8988T (cell line): ENCODE data around the gene CHN2.
"Not testable (repeated sequence)": the region's sequence is repeated elsewhere in the genome, so short reads cannot be mapped to it uniquely, and the experiment has no call there.

ENCODE experiments used
- DNase-seq: peaks from one replicate; pipeline ENCODE4 v3.0.0; 2011

Gene CHN2

GRCh38 chr7:29190349-29191045 lies 4.1 kb upstream of the CHN2 start:
- DNase-seq: no peak

- no peak for DNase-seq
These were observed 2.3 kb upstream of the CHN2 start for GRCh38 chr7:29192323-29192722.

- DNase-seq: no peak
These were observed 1.8 kb upstream of the CHN2 start for GRCh38 chr7:29192811-29193210.

GRCh38 chr7:29193316-29194205 lies 1.0 kb upstream of the CHN2 start:
- DNase-seq: no peak

- peak; percentile 9 for DNase-seq
These were observed 375 bp upstream of the CHN2 start for GRCh38 chr7:29194206-29194593.

- DNase-seq: no peak
These were observed 1.6 kb downstream of the CHN2 start for GRCh38 chr7:29196191-29196590.

- no peak for DNase-seq
These were observed 2.5 kb downstream of the CHN2 start for GRCh38 chr7:29196971-29197595.

GRCh38 chr7:29197916-29198315 lies 3.3 kb downstream of the CHN2 start:
- DNase-seq: no peak

- no peak for DNase-seq
These were observed 5.2 kb downstream of the CHN2 start for GRCh38 chr7:29199776-29200175.

GRCh38 chr7:29202651-29203069 lies 8.1 kb downstream of the CHN2 start:
- no peak for DNase-seq

GRCh38 chr7:29204491-29205272 lies 10.1 kb downstream of the CHN2 start:
- no peak for DNase-seq

- DNase-seq: no peak
These were observed 12.7 kb downstream of the CHN2 start for GRCh38 chr7:29207162-29207801.

- no peak for DNase-seq
These were observed 14.1 kb downstream of the CHN2 start for GRCh38 chr7:29208410-29209250.

GRCh38 chr7:29209745-29210144 lies 15.2 kb downstream of the CHN2 start:
- DNase-seq: no peak

GRCh38 chr7:29212736-29213135 lies 18.2 kb downstream of the CHN2 start:
- DNase-seq: not testable (repeated sequence)

GRCh38 chr7:29214056-29214455 lies 19.5 kb downstream of the CHN2 start:
- DNase-seq: no peak

- no peak for DNase-seq
These were observed 20.2 kb downstream of the CHN2 start for GRCh38 chr7:29214816-29215215.

- DNase-seq: no peak
These were observed 21.6 kb downstream of the CHN2 start for GRCh38 chr7:29216128-29216527.

GRCh38 chr7:29217113-29217512 lies 22.5 kb downstream of the CHN2 start:
- no peak for DNase-seq

- no peak for DNase-seq
These were observed 30.2 kb downstream of the CHN2 start for GRCh38 chr7:29224726-29225125.

- no peak for DNase-seq
These were observed 33.9 kb downstream of the CHN2 start for GRCh38 chr7:29228289-29229011.
